Jurkat, Clone E6-1 (cell line): ENCODE measurements around the gene TENT4B.

ENCODE experiments used
- DNase-seq: peaks from one replicate; pipeline ENCODE4 v3.0.0-alpha.2; 2011; ENCODE audit warnings: low read depth, low spot score
- H3K4me3 ChIP-seq: 2 replicates; pipeline ENCODE4 v1.5.1; 2011; ENCODE audit warnings: mild to moderate bottlenecking, low read length, control low read depth, moderate library complexity

TENT4B gene

DNA sequence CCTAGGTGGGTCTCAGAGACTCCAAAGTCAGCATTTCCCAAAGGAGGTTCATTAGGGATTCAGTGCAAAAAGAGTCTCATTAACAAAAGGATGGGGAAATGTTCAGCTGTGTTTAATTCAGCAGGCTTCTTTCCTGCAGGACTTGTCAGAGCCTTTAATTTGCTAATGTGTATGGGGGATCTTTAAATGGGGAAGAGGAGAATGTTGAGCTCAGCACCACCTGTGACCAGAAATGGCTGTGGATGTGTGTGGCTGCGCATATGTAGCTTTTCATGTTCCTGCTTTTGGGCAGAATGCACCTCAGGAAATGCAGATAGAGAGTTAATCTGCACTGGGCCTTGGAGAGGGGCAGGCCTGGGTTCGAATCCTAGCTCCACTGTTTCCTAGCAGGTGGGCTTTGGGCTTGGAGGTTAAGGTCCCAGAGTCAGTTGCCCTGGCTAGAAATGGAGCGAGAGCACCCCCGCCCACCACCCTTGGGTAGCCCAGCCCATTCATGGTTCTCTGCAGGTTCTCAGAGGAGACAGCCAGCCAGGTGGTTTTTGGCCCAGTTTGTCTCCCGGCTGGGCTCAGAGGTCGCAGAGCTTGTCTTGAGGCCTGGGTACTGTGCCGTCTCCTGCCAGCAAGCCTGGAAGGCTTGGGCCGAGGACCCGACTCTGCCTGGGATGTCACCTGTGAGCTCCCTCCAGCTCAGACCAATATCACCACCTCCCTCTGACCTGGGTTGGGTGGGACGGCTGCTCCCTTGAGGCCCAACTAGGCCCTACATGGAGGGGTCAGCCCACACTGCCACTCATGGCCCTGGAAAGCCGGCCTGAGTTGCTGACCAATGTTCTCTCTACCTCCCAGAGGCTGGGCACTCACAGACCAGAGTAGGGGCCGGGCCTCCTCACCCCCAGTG is 122.6 kb downstream of the TENT4B start:
- H3K4me3 ChIP-seq = no peak overlapping the region
- DNase-seq = no peak

DNA sequence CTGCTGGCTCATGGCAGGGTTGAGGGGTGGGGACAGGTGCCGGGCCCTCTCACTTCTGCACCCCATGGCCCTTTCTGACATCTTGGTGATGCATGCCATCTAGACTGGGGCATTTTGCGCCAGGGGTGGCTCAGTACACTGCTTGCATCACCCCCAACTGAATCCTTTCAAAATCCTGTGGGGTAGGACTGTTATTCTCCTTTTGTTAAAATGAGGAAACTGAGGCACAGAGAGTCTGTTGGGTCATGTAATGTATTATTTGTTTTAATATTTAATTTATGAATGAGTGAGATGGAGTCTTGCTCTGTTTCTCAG is 123.2 kb downstream of the TENT4B start:
- no peak overlapping the region for H3K4me3 ChIP-seq
- no peak for DNase-seq

DNA sequence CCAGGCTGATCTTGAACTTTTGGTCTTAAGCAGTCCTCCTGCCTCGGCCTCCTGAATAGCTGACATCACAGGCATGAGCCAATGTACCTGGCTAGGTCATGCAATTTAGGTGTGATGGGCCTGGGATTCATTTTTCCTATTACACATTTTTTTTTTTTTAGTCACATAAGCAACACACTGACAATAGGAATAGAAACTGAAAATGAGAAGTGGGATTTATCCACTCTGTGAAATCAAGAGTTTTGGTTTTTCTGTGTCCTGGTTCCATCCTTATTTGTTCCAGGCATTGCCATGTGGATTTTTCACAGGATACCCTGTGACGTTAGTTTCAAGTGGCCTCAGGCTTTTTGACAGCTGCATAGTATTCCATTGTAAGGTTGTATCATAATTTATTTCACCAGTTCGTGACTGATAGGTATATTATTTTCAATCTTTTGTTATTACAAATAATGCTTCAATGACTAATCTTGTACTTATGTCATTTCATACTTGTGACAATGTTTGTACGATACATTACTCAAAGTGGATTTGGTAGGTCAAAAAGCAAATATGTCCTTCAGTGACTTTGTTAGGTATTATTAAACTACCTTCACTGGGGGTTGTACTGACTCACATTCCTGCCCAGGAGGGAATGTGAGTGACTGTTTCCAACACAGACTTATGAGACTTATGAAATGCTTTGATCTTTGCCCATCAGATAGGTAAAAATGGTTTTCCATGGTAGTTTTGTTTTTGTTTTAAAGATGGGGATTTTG is 123.9 kb downstream of the TENT4B start:
- DNase-seq = no peak

DNA sequence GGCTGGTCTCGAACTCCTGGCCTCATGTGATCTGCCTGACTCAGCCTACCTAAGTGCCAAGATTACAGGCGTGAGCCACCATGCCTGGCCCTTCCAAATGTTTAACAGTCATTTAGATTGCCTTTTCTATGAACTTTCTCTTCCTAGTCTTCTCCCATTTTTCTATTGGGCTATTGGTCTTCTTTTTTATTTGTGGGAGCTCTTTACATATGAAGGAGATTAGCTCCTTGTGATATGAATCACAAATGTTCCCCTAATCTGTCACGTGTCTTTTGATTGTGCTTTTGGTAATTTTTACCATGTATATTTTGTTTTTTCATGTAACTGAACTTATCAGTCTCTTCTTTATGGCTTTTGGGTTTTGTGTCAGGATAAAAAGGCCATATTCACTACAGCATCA is 125.1 kb downstream of the TENT4B start:
- no peak overlapping the region for H3K4me3 ChIP-seq
- DNase-seq = no peak

More for the DNA sequence above, 123.9 kb downstream of the TENT4B start:
- no peak overlapping the region for H3K4me3 ChIP-seq

DNA sequence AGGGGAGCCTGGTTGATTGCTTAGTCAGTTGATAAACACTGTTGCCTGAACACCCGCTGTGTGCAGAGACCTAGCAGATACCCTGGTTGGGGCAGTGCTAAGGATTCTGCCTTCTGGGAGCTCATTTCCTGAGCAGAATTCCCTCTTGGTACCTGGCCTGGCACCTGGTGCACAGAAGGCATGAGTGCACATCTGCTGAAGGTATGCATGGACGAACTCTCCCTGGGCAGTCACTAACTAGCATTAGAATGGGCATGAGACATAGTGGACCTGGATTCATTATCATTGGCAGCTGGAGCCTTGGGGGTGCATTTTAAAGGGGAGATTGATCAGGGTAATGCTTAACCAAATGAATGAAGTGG is 126.4 kb downstream of the TENT4B start:
- no peak overlapping the region for H3K4me3 ChIP-seq
- DNase-seq = no peak

DNA sequence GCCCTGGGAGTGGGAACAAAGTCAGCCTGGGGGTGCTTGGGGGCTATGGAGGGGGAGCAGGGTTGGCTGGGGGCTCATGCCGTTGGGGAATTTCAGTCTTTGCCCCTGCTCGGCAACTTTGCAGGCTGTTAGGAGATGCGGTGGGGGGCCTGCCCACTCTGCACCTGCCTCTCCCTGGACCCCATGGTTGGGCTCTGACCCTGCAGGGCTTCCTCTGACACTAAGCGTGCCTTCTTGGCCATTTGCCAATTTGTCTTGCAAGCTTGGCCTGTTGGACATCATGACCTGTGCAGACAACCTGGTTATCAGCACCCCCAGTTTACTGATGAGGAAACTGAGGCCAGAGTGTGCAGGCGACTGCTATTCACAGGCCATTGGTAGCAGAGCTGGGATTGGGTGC is 127.8 kb downstream of the TENT4B start:
- DNase-seq = no peak
- no peak overlapping the region for H3K4me3 ChIP-seq
